Measurements from ENCODE around the gene PANK4.

The PANK4 gene

DNA sequence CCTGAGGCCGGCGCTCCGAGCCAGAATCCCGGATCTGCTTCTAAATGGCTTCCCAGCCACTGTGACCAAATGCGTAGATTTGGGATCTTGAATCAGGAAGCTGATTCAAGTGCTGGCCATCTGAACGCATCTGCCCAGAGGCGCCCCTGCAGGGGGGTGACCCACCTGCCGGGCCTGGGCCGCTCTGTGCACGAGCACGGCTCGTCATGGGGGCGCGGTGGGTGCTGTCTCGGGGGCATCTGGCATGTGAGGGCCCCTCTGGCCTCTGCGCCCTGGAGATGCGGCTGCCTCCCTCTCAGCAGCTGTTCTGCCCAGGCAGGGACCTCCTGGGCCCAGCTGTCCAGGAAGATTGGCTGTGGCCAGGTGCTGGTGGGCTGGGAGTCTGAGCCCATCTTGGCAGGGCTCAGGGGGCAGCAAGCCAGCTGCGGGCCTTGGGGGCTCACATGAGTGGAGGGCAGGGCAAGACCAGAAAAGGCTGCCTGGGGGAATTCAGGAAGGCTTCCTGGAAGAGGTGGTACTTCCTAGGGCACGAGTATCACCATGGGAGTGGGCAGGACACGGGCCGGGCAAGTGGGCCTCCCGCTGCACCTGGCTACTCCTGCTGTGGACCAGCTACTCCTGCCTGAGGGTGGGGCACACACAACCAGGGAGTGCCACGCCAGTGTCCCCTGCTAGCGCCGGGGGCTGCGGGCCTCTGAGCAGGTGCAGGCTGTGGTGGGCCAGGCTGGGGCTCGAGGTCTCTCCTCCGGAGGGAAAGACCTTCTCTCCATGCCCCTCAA lies 25.2 kb downstream of the PANK4 start:
- no peak overlapping the region for H3K4me3 ChIP-seq (ENCODE audit: low read length)
- TF ChIP-seq ZNF274 (IDR thresholded peaks at IDR 0.05; ENCODE audit: low read depth, low read length), result no peak

DNA sequence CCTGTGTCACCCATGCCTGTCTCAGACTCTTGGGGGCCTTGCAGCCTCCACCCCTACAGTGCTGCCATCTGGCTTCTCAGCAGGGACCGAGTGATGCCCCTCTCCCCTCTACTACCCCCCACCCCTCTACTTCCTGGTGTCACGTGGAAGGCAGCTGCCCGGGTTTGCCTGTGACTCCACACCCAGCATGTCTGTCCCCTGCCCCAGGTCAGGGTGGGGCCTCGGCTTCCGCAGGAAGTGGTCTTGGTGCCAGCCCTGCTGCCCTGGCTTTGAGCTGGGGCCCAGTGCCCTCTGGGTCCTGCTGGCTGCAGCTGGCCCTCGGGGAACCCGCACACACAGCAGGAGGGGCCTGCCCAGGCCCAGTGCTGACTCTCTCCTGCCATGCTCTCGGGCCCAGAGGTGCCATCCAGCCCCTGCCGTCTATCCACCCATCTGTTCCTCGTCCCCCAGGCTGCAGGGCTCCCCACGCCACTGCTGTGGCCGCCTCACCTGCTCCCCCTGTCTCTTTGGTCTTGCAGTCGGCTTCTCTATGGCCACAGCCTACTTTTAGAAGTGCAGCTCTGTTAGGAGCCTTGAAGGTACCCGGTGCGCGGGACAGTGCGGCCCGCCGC lies 26.3 kb downstream of the PANK4 start:
- no peak for TF ChIP-seq ZNF274 (IDR thresholded peaks at IDR 0.05; ENCODE audit: low read depth, low read length)
- no peak overlapping the region for H3K4me3 ChIP-seq (ENCODE audit: low read length)

DNA sequence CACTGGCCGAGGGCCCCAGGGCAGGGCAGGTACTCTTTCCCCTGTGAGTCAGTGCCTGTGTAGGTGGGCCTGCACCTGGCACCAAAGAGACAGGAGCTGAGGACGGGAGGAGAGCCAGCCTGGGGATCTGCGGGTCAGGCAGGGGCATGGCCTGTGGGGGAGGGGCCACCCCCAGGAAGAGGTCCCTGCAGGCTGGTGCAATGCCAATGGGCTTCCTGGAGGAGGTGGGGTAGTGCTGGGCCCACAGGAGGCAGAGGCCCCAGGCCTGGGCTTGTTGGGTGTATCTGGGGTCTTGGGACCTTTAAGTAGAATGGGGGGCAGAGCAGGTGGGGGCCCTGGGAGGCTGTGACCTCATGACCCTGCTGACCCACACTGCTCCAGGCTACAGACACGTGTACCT lies 27.1 kb downstream of the PANK4 start:
- no peak for TF ChIP-seq ZNF274 (IDR thresholded peaks at IDR 0.05; ENCODE audit: low read depth, low read length)
- no peak overlapping the region for H3K4me3 ChIP-seq (ENCODE audit: low read length)

DNA sequence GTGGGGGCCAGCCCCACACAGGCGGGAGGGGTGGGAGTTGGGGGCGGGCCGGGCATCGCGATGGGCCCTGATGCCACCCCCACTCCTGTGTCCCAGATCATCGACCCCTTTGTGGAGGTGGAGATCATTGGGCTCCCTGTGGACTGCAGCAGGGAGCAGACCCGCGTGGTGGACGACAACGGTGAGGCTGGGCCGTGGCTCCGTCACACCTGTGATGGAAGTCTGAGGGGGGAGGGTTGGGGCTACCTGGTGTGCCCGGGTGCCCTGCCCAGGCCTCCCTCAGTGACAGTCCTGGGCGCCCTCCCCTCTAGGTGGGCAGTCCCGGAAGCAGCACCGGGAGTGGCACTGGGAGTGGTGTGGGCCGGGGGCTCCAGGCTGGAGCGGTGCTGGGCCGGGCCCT lies 27.7 kb downstream of the PANK4 start:
- TF ChIP-seq ZNF274 (IDR thresholded peaks at IDR 0.05; ENCODE audit: low read depth, low read length), result no peak

DNA sequence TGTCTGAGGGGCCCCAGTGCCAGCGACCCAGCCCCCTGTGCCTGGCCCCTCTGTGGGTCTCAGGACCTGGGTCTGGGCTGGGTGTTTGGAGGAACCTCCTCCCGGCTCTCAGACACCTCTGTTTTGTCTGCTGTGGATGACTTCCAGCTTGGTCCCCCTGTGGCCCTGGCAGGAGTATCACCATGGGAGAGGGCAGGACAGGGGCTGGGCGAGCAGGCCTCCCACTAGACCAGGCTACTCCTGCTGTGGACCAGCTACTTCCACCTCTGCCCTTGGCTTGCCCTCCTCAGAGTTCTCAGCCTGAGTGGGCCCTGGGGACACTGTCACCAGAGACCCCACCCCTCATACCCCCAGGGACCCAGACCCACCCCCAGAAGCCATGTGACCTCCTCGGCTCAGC lies 28.5 kb downstream of the PANK4 start:
- H3K4me3 ChIP-seq (ENCODE audit: low read length), result no peak overlapping the region
- TF ChIP-seq ZNF274 (IDR thresholded peaks at IDR 0.05; ENCODE audit: low read depth, low read length), result no peak

More for the DNA sequence above, 27.7 kb downstream of the PANK4 start:
- H3K4me3 ChIP-seq (ENCODE audit: low read length), result no peak overlapping the region

DNA sequence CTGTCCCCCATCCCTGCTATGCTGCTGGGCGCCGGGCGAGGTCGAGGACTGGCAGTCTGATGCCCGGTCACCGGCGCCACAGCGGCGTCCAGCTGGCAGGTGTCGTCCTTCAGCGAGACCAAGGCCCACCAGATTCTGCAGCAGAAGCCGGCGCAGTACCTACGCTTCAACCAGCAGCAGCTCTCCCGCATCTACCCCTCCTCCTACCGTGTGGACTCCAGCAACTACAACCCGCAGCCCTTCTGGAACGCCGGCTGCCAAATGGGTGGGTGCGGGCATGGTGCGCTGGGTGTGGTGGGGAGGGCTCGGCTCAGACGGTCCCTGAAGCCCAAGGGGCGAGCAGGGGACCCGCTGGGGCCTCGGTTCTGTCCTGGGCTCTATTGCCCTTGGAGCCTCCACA lies 29.6 kb downstream of the PANK4 start:
- no peak overlapping the region for H3K4me3 ChIP-seq (ENCODE audit: low read length)
- TF ChIP-seq ZNF274 (IDR thresholded peaks at IDR 0.05; ENCODE audit: low read depth, low read length), result no peak

DNA sequence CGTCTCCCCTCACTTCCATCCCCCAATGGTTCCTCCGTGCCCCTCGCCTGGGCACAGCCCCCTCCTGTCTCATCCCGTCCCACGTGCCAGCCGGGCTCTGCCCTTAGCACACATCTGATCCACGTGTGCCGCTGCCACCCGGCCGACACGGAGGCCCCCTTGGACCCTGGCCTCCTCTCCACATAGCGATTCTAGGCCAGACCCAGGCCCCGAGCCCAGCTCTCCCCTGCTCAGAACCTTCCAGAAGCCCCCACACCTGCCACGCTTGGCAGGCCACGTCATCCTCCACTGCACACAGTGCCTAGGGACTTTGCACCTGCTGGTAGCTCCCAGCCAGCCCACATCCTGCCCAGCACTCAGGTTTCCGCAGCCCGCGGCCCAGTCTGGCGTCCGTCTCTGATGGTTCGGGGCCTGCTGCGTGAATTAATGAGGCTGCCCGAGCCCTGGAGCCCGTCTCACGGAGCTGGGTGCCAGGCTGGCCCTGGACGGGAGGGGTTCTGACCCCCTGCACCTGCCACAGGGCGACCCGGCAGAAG lies 30.2 kb downstream of the PANK4 start:
- no peak overlapping the region for H3K4me3 ChIP-seq (ENCODE audit: low read length)
- TF ChIP-seq ZNF274 (IDR thresholded peaks at IDR 0.05; ENCODE audit: low read depth, low read length), result no peak

DNA sequence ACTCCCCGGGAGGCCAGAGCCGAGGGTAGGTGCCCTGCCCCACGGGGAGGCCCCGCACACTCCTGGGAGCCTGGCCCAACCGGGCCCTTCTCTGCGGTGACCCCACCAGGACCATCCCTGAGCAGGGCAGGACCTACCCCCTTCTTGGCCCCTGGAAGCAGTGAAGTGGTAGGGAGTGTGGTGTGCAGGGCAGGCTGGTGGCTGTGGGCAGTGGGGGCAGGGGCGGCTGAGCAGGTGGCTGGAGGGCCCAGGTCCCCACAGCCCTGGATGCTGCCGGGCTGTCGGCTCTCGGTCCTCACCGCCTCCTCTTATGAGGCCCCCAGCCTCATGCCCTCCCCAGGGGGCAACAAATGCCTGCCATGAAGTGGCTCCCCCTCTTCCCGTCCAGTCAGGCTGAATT lies 30.9 kb downstream of the PANK4 start:
- no peak for TF ChIP-seq ZNF274 (IDR thresholded peaks at IDR 0.05; ENCODE audit: low read depth, low read length)
- H3K4me3 ChIP-seq (ENCODE audit: low read length), result no peak overlapping the region

DNA sequence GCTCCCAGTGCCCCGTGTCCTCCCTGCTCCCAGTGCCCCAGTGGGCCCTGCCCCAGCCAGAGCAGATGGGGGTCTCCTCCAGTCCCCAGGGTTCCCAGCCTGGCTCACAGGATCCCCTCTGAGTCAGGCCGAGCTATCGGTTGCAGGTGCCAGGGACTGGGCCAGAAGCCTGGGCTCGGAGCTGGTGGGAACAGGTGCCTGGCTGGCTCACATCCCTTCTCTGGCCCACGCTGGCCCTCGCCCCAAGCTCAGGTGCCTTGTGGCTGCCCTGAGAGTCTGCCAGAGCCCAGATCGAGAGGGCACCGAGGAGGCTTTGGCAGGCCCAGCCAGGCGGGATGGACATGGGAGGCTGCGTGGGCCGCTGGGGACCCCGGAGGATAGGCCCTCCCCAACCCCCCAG lies 31.4 kb downstream of the PANK4 start:
- no peak overlapping the region for H3K4me3 ChIP-seq (ENCODE audit: low read length)
- TF ChIP-seq ZNF274 (IDR thresholded peaks at IDR 0.05; ENCODE audit: low read depth, low read length), result no peak

DNA sequence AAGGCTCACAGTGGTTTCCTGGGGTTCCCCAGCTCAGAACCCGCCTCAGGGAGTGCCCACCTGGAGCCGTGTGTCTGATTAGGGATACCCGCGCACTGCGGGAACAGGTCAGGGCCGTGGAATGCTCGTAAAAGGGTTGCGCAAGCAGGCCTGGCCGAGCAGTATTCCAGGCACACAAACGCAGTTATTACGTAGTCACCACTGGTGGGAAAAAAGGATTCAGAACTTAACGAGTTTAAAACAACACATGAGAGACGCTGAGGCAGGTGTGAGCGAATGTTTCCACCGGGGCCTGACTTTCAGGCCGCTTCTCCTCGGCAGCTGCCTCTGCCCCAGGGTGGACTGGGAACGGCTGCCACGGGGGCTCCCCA lies 32.1 kb downstream of the PANK4 start:
- H3K4me3 ChIP-seq (ENCODE audit: low read length), result no peak overlapping the region
- no peak for TF ChIP-seq ZNF274 (IDR thresholded peaks at IDR 0.05; ENCODE audit: low read depth, low read length)

DNA sequence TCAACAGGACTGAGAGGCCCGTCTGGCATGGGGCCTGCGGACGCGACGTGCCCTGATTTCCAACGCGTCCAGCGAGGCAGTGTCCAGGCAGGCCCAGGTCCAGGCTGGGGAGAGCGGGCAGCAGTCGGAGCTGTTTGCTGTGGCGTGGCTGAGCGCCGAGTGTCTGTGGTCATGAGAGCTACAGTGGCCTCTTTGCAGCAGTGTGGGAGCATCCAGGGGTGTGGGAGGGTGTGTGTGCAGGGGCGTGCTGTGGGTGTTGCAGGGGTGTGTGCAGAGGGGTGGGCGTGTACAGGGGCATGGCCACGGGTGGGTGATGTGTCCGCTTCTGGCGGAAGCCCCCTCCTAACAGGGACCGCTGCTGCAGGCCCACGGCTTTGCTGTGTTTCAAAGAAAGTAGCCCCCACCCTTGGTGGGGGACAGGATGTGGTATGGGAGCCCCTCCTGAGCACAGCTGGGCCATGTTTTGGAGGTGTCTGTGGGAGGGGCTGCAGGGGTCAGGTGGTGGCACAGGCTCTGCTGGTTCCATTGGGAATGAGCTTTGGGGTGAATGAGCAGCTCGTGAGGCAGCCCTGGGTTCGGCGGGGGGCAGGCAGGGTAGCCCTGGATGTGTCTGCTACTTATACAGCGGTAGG lies 32.6 kb downstream of the PANK4 start:
- TF ChIP-seq ZNF274 (IDR thresholded peaks at IDR 0.05; ENCODE audit: low read depth, low read length), result no peak
- no peak overlapping the region for H3K4me3 ChIP-seq (ENCODE audit: low read length)

DNA sequence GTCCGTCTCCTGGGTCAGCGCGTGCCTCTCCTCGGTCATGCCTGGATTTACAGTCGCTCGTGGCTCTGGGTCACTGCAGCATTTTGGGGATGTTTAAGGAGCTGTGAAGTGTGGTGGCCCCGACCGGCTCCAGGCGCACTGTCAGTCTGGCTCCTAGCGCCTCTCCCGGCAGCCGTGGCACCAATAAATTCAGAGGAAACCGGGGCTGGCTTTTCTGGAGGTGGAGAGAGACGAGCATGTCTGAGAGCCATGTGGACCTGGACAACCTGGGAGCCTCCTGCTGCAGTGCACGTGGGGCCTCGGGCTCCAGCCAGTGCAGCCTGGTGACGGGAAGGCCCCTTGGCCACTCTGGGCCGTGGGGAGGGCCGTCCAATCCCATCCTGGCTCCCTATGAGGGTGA lies 33.2 kb downstream of the PANK4 start:
- no peak overlapping the region for H3K4me3 ChIP-seq (ENCODE audit: low read length)
- no peak for TF ChIP-seq ZNF274 (IDR thresholded peaks at IDR 0.05; ENCODE audit: low read depth, low read length)

DNA sequence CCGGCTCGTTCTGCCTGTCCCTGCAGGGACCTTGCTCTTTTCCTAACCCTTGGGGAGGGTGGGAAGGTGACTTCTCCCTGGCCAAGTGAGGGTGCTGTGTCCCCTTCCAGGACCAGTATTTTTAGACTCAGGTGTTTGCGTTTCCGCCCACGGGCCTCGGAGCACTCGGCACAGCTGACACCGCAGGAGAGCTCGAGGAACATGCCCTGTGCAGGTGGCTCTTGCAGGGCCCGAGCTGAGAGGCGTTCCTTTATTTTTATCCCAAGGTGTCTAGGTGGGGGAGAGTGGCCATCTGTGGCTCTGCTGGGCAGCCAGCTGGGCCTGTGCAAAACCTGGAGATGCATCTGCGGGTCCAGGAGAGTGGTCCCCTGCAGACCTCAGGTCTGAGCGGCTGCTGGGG lies 34.3 kb downstream of the PANK4 start:
- no peak overlapping the region for H3K4me3 ChIP-seq (ENCODE audit: low read length)
- TF ChIP-seq ZNF274 (IDR thresholded peaks at IDR 0.05; ENCODE audit: low read depth, low read length), result no peak

DNA sequence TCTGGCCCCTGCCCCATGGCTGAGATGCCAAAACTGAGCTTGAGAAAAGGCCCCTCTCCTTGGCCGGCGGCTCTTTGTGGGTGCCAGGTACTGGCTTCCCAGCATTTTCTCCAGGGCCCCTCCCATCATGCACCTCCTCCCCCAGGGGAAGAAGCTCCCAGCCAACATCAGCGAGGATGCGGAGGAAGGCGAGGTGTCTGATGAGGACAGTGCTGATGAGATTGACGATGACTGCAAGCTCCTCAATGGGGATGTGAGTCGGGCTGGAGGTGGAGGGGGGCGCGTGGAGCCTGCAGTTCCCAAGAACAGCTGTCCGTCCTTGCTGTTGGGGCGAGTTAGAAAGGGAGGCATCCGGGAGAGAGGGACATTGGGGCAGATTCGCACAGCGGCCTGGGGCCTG lies 36.8 kb downstream of the PANK4 start:
- H3K4me3 ChIP-seq (ENCODE audit: low read length), result no peak overlapping the region
- TF ChIP-seq ZNF274 (IDR thresholded peaks at IDR 0.05; ENCODE audit: low read depth, low read length), result no peak

DNA sequence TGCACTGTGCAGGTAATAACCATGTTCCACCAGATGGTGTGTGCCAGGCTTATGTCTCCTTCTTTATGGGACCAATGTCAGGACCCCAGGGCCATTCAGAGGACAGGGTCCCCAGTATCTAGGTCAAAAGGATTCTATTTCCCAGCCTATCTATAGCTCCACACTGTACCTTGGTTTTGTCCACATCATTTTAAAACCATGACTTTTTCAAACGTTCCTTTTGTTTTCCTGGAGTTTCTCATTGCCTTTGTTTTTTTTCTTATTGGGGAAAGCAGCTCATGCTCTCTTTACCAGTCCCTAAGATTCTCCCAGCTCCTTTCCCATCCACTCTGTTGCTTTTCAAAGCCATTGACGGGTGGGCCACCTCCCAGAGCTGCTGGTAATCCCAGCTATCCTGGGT lies 37.7 kb downstream of the PANK4 start:
- no peak for TF ChIP-seq ZNF274 (IDR thresholded peaks at IDR 0.05; ENCODE audit: low read depth, low read length)
- H3K4me3 ChIP-seq (ENCODE audit: low read length), result no peak overlapping the region

Data from GM08714 (cell line).